Forelimb muscle (tissue), 1 donor: Measurements from ENCODE around the gene RHOH. TPM values are rescaled to one million over a fixed set of nuclear protein-coding genes. Genes with fewer than 3 reads are reported as not detected.

Experiments used
- DNase-seq: peaks from one replicate; pipeline ENCODE4 v3.0.0-alpha.2; 2013; ENCODE audit warnings: low read depth
- polyA plus RNA-seq: library from polyadenylated mRNA; unstranded; fragments of 120-200 nt; gene quantifications from one replicate; pipeline ENCODE4 v1.2.1, GENCODE V29; 2013; ENCODE audit not compliant: insufficient read length

Gene RHOH
- polyA plus RNA-seq, 1 donor: 0.33 TPM

DNA sequence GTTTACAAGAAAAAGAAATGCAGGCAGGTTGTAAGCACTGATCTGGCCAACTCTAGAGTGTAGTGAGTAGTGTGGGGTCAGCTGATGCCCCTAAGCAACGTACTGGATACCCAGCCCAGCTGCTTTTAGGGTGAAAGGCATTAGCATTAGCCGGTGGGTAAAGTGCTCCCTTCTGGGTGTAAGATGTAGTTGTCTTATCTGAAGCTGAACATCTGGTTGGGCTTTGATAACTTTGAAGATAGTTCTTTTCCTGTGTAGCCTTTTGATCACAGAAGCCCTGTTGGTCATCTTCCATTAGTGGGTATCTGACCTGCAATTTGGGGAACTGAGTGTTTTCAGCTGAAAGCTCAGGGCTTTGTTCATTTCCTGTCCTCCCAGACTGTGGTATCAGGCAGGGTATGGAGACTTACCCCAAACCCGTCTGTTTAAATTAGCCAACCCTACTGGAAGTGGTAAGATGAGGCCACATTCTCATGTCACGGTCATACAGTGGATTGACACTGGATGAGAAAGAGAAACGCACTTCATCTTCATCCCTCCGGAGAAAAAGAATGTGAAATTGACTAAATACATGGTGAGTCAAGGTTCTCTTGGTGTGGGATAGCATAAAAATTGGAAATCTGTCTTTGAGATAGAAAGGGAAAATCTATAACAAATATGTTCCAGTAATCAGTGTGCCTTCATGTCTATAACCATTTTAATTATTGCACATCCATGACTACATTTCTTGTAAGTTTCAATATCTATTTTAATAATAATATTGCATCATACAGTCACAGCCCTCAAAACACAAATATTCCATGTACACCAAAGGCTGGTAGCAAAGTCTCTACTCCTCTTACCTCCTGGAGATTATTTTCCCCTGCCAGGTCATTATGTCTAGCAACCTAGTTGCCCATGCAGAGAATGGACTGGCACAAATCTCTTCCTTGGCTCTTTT, 8.7 kb downstream of the RHOH start:
- no peak for DNase-seq

DNA sequence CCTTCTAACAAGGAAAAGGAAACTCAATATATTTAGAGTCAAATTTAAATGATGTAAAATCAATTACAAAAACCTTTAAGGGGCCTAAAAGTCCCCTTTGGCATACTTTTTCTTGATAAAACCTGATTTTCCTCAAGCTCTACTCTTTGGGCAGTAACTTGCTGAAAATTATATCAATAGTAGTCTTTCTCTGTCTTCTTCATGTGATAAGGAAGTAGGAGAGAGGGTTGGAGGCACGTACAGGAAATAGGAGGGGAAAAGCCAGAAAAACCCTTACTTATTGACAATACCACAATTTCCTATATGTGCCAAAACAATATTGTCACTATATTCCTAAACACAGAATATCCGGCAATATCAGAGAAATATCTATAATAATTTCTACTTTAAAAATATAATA, 9.6 kb downstream of the RHOH start:
- no peak for DNase-seq

DNA sequence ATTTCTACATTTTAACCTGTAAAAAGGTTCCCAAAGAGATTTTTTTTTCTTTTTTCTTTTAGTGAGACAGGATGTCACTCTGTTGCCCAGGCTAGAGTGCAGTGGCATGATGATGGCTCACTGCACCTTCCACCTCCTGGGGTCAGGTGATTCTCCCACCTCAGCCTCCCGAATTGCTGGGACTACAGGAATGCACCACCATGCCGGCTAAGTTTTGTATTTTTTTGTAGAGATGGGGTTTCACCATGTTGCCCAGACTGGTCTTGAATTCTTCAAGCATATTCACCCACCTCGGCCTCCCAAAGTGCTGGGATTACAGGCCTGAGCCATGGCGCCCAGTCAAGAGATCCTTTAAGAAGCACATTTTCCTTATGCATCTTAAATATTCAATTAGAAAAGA, 12.6 kb downstream of the RHOH start:
- no peak for DNase-seq

GRCh38 chr4:40210776-40211175, 13.9 kb downstream of the RHOH start:
- DNase-seq: no peak

DNA sequence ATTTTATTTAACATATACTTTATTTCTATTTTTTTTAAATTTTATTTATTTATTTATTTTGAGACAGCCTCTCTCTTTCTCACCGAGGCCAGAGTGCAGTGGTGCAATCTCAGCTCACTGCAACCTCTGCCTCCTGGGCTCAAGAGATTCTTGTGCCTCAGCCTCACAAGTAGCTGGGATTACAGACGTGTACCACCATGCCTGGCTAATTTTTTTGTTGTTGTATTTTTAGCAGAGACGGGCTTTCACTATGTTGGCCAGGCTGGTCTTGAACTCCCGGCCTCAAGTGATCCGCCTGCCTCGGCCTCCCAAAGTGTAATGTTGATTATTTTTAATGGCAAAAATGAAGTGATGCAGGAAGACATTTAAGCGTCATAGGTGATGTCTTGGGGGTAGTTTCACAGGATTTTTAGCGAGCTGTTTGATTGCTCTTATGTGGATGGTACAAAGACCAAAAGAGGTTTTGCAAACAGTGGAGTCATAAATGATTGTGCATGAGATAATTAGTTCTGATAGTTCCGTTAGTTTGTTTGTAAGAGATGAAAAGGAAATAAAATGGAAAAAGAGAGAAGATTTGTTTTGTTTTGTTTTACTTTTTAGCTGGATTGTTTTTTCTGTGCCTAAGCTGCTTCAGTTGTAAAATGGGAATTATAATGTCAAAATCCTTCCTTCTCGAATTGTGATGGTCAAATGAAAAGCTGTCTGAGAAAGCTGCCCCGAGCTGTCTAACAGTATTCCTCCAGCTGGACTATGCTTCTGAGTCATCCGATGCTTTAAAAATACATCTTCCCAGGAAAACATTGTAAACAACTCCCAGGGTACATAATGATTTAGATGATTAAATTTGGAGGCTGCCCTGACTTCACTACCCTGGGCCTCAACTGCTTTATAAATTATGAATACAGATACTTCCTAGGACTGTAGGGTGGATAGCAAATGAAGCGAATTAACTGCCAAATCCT, 14.7 kb downstream of the RHOH start:
- DNase-seq: no peak

DNA sequence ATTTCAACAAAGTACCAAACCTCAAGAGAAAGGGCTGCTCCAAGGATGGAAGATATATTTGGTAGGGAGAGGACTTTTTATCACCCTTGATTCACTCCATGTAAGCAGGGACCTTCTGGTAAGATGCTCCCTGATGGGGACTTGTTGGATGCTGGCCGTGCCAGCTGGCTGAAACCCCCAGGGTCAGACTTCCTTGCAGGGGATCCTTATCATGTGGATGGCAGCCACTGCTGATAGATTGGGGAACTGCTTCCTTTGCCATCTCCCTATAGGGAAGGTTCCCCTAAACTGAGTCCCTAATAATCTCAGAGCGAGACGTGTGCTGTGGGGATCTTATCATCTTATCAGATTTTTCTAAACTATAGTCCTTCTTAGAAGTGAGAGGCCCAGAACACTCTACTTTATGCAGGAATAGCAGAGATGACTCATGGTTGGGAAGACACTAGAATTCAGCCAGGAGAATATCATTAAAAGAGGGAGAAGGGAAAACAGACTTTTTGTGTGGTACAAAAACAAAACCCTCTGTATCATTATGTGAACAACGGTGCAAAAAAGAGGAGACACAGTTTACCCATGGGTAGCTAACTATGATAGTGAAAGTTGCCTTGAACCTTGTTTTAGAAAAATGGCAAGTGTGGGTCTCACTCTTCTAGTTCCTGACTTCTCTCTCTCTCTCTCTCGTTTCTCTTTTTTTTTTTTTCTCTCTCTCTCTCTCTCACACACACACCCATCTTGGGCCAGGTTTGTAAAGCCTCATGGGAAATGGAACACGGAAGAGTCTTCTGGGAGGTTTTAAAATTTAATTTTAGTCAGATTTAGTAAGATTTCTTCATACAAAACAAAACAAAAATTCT, 16.1 kb downstream of the RHOH start:
- DNase-seq: no peak

DNA sequence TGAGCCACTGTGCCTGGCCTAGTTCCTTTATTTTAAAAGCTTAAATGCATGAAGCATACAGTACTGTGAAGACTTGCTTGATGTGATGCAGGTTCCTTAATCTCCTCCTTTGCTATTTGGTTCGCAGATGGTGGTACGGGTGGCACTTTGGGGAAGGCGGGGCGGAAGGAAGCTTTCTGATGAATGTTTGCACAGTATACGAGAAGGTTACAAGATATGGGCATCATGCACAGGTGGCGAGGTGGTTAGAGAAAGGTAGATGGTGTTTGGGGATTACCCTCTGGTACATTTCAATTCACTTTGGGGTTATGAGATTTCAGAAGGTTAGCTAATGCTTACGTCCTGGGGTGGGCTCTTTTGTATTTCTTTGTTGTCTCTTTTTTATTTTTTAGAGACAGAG, 17.2 kb downstream of the RHOH start:
- DNase-seq: no peak

- no peak for DNase-seq
Measured at GRCh38 chr4:40214661-40215418, 18.0 kb downstream of the RHOH start.

DNA sequence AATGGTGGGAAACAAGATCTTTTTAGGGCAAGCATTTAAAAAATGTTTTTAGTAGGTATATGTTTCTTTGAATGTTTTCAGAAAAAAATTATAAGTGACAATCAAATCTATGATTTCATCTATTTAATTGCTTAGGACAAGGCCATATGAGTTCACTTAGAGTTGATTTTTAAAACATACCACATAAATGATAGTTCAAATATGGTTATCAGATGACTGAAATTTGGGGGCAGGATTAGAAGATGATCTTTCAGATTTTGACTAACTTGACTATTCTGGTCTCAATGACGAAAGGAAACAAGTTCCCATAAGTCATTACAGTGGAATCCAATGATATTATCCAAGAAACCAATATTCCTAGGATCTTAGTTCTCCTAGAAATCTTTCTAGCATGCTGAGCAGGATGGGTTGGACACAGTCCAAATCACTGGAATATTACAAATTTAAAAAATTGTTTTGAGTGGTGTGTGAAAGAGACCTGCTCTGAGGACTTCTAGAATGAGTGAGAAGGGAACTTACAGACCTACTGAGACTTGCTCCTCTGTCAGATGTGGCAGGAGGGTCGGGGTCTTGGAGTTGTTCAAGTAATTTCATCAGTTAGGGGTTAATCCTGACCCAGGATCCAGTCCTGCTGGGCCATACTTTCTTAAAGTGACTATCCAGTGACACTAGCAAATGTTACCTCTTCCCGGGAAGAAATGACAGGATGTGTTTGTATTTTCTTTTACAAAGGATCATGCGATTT, 20.0 kb downstream of the RHOH start:
- no peak for DNase-seq

DNA sequence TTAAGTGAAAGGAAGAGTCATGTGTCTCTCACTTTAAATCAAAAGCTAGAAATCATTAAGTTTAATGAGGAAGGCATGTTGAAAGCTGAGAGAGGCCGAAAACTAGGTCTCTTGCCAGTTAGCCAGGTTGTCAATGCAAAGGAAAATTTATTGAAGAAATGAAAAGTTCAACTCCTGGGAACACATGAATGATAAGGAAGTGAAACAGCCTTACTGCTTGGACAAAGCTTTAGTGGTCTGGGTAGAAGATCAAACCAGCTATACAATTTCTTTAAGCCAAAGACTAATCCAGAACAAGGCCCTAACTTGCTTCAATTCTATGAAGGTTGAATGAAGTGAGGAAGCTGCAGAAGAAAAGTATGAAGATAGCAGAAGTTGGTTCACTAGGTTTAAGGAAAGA, 24.9 kb downstream of the RHOH start:
- DNase-seq: no peak

GRCh38 chr4:40223343-40223742, 26.5 kb downstream of the RHOH start:
- no peak for DNase-seq

GRCh38 chr4:40224432-40224831, 27.6 kb downstream of the RHOH start:
- no peak for DNase-seq

- DNase-seq: no peak
Measured at GRCh38 chr4:40225497-40225896, 28.7 kb downstream of the RHOH start.

- DNase-seq: no peak
Measured at GRCh38 chr4:40227284-40227683, 30.5 kb downstream of the RHOH start.

GRCh38 chr4:40228497-40229365, 31.9 kb downstream of the RHOH start:
- no peak for DNase-seq

- DNase-seq: no peak
Measured at GRCh38 chr4:40231316-40231863, 34.6 kb downstream of the RHOH start.

DNA sequence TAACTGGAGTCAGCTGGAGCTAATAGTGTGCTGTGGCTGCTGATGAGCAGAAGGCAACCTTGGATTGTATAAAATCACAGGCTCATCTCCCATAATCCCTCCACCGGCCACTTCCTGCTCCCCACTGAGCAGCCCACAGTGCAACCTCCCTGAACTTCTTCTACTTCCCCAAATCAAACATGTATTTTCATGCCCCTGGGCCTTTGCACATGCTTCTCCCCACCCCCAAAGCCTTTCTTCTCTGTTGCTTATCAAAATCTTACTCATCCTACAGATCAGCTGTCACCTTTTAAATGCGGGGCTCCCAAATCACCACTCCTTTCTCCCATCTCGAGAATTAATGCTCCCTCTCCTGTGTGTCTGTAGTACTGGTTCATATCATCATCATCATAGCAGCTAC, 35.8 kb downstream of the RHOH start:
- DNase-seq: no peak

- no peak for DNase-seq
Measured at GRCh38 chr4:40233227-40233626, 36.4 kb downstream of the RHOH start.

- DNase-seq: no peak
Measured at GRCh38 chr4:40234519-40235039, 37.7 kb downstream of the RHOH start.
